ENCODE results near the gene TMEM127.

DNA sequence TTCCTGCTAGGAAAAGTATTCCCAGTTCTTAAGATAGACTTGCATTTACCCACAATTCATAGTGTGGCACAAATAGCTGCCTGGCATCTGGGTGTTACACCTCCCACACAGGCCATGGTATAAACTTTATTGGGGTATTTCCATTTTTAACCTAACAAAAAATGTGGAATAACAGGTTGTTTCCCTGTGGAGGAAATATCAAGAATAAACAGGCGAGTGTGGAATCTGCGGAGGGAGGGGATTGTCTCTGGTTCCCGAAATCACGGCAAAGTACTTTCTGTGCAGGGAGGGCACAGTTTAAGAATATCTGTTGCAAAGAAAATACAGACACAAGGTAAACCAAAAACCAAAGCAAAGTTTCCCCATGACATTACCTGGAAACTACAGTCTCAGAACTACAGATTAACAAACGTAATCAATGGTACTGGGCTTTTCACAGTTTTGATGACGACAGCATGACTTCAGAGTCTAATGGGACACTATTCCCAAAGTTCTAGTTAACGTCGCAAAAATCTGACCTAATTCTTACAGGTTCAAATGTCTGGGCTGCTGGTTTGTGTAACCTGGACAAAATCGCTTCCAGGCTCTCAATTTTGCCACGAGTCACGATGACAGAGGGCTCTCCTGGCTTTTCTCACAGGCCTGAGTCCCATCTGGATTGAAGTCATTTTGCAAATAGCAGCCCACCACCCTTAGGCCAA lies 58.6 kb downstream of the TMEM127 start:
- TF ChIP-seq FOXM1 (IDR thresholded peaks at IDR 0.05; ENCODE audit: borderline replicate concordance) (no peak), FOXA1 (IDR thresholded peaks at IDR 0.05) (no peak), LEF1 (IDR thresholded peaks at IDR 0.05; ENCODE audit: borderline replicate concordance) (no peak), BHLHE40 (IDR thresholded peaks at IDR 0.05; ENCODE audit: borderline replicate concordance) (no peak), SP1 (IDR thresholded peaks at IDR 0.05) (no peak), ELF4 (IDR thresholded peaks at IDR 0.05) (no peak), FOXK2 (IDR thresholded peaks at IDR 0.05) (no peak), SUZ12 (IDR thresholded peaks at IDR 0.05) (no peak), PKNOX1 (IDR thresholded peaks at IDR 0.05) (no peak), HDGF (IDR thresholded peaks at IDR 0.05; ENCODE audit: borderline replicate concordance) (no peak)
